Measurements from ENCODE around the gene KIF1A.

GRCh38 chr2:240708457-240708856 is 111.6 kb downstream of the KIF1A start:
- TF ChIP-seq POLR2AphosphoS5 (IDR thresholded peaks at IDR 0.05; ENCODE audit: low read depth, low read length) (no peak), POLR2A (IDR thresholded peaks at IDR 0.05; ENCODE audit: low read depth, low read length) (no peak), TAF1 (IDR thresholded peaks at IDR 0.05; ENCODE audit: borderline replicate concordance, low read depth, low read length) (no peak)
